HepG2 (cell line): ENCODE data around the gene HCK. TPM values are rescaled to one million over a fixed set of nuclear protein-coding genes. Genes with fewer than 3 reads are reported as not detected.
A peak's percentile ranks its signal among the peaks of the same experiment; 100 is the strongest.

Experiments
- ATAC-seq: fragments of 200-7000 bp; cut with Tn5 transposase; 3 replicates; pipeline ENCODE4 v1.9.1; 2020; ENCODE audit warnings: mild to moderate bottlenecking, moderate library complexity
- BruUV-seq: library from RNA; stranded (reverse); fragments of 400-500 nt; replicated peaks from 2 replicates; lab custom pipeline; 2021; lab: Mats Ljungman, UMichigan
- CTCF ChIA-PET: fragments of 300-600 bp; formaldehyde crosslinking; extraction: SDS; loops from one replicate; lab custom pipeline; 2021; ENCODE audit warnings: low total read pairs, inconsistent platforms, low intra/inter-chr PET ratio; lab: Yijun Ruan, JAX
- POLR2A ChIA-PET: fragments of 350-600 bp; sonication (Branson Sonifier 250); formaldehyde crosslinking; loops from one replicate; lab custom pipeline; 2020; ENCODE audit warnings: antibody characterized with exemption, inconsistent platforms; lab: Yijun Ruan, JAX
- DNase-seq: peaks from one replicate; pipeline ENCODE4 v3.0.0-alpha.2; 2015; ENCODE audit warnings: low spot score
- FAIRE-seq: peaks from 3 replicates; lab custom pipeline; 2011; peaks lifted over from hg19 to GRCh38; lab: Jason Lieb, UNC
- H2AFZ ChIP-seq: one replicate; pipeline ENCODE4 v1.6.1; 2011; ENCODE audit warnings: low read length, inconsistent platforms
- H3K27ac ChIP-seq: fragments of 300-600 bp; 3 replicates; pipeline ENCODE4 v1.8.0; 2011; ENCODE audit warnings: mixed run types, mild to moderate bottlenecking, mixed read lengths, low read length, inconsistent platforms; ENCODE audit not compliant: insufficient read depth; ENCODE audit errors: extremely low read length
- H3K27me3 ChIP-seq, 2 experiments: fragments of 200-600 bp in 1 of 2; 2 replicates in 1 of 2; 3 replicates in 1 of 2; pipeline versions ENCODE4 v1.6.0 to v1.8.0; 2011; ENCODE audit warnings: low read length in 2 of 2, mild to moderate bottlenecking in 2 of 2, moderate library complexity in 2 of 2, inconsistent platforms in 1 of 2; ENCODE audit not compliant: insufficient read depth in 2 of 2, control insufficient read depth in 1 of 2
- H3K36me3 ChIP-seq, 2 experiments: fragments of 200-600 bp in 1 of 2; replicated peaks in 1 of 2; 2 replicates in 1 of 2; 3 replicates in 1 of 2; pipeline versions ENCODE4 v1.5.1 to v1.8.0; 2011; ENCODE audit warnings: low read length in 2 of 2, inconsistent platforms in 1 of 2; ENCODE audit not compliant: insufficient read depth in 2 of 2, control insufficient read depth in 1 of 2
- H3K4me1 ChIP-seq: 2 replicates; pipeline ENCODE4 v1.5.1; 2012; ENCODE audit warnings: low read length, inconsistent platforms; ENCODE audit not compliant: insufficient read depth
- H3K4me2 ChIP-seq: 2 replicates; pipeline ENCODE4 v1.6.0; 2011; ENCODE audit warnings: low read depth, low read length, inconsistent platforms
- H3K4me3 ChIP-seq, 3 experiments: fragments of 200-600 bp in 1 of 3; sonication (generic), shearing (Covaris generic) in 1 of 3; replicated peaks in 1 of 3; 2 replicates each; pipeline ENCODE4 v1.5.1; 2011 to 2016; ENCODE audit warnings: low read length in 3 of 3, inconsistent platforms in 2 of 3, low read depth in 2 of 3, mild to moderate bottlenecking in 2 of 3, control low read depth in 1 of 3, mixed read lengths in 1 of 3; ENCODE audit not compliant: insufficient read depth in 1 of 3
- H3K79me2 ChIP-seq: one replicate; pipeline ENCODE4 v1.6.1; 2011; ENCODE audit warnings: low read length, inconsistent platforms; ENCODE audit not compliant: insufficient read depth
- H3K9ac ChIP-seq: 2 replicates; pipeline ENCODE4 v1.6.0; 2011; ENCODE audit warnings: mild to moderate bottlenecking, low read depth, low read length, inconsistent platforms; ENCODE audit not compliant: insufficient read depth
- H3K9me3 ChIP-seq: 2 replicates; pipeline ENCODE4 v1.5.1; 2012; ENCODE audit warnings: mild to moderate bottlenecking, low read length
- H4K20me1 ChIP-seq: 2 replicates; pipeline ENCODE4 v1.6.0; 2011; ENCODE audit warnings: inconsistent platforms, mild to moderate bottlenecking, low read length, moderate library complexity; ENCODE audit not compliant: insufficient read depth
- ATM ChIP-seq: fragments of 450-650 bp; IDR thresholded peaks from 2 replicates; pipeline ENCODE4 v1.7.1; 2017; ENCODE audit warnings: mild to moderate bottlenecking, borderline replicate concordance
- FOSL2 ChIP-seq: sonication (generic); formaldehyde crosslinking; IDR thresholded peaks from 2 replicates; pipeline ENCODE4 v1.4.0; 2020; ENCODE audit warnings: missing genetic modification reagents
- GPN1 ChIP-seq: sonication (generic); formaldehyde crosslinking; IDR thresholded peaks from 2 replicates; pipeline ENCODE4 v1.5.1; 2020; ENCODE audit warnings: missing genetic modification reagents, borderline replicate concordance
- HNRNPK ChIP-seq: fragments of 200-400 bp; formaldehyde crosslinking; IDR thresholded peaks from 2 replicates; pipeline ENCODE4 v1.6.1; 2018; ENCODE audit warnings: low read length, low read depth, moderate library complexity, mild to moderate bottlenecking; ENCODE audit not compliant: poor library complexity, severe bottlenecking
- IKZF5 ChIP-seq: IDR thresholded peaks from 2 replicates; pipeline ENCODE4 v1.6.1; 2018; ENCODE audit warnings: missing genetic modification reagents, mild to moderate bottlenecking, missing compliant biosample characterization
- NAIF1 ChIP-seq: sonication (generic); formaldehyde crosslinking; IDR thresholded peaks from 2 replicates; pipeline ENCODE4 v1.5.0; 2020; ENCODE audit warnings: mild to moderate bottlenecking, missing genetic modification reagents, borderline replicate concordance
- PCBP2 ChIP-seq: fragments of 200-400 bp; formaldehyde crosslinking; optimal IDR thresholded peaks from 2 replicates; pipeline ENCODE3; 2018; ENCODE audit warnings: low read length, low read depth; ENCODE audit not compliant: poor library complexity, severe bottlenecking
- PPARG ChIP-seq: conservative IDR thresholded peaks from 2 replicates; pipeline ENCODE4 v1.6.1; 2016; ENCODE audit warnings: missing biosample characterization, missing genetic modification reagents
- SAP130 ChIP-seq: IDR thresholded peaks from 2 replicates; pipeline ENCODE4 v1.6.1; 2016; ENCODE audit warnings: low read depth
- TERF1 ChIP-seq: sonication (generic); formaldehyde crosslinking; IDR thresholded peaks from 2 replicates; pipeline ENCODE4 v1.8.0; 2022; ENCODE audit warnings: mild to moderate bottlenecking, missing genetic modification reagents, moderate library complexity
- ZKSCAN8 ChIP-seq: IDR thresholded peaks from 2 replicates; pipeline ENCODE4 v1.6.1; 2016; ENCODE audit warnings: borderline replicate concordance, missing genetic modification reagents, missing compliant biosample characterization
- ZNF138 ChIP-seq: sonication (generic); formaldehyde crosslinking; IDR thresholded peaks from 2 replicates; pipeline ENCODE4 v1.5.0; 2020; ENCODE audit warnings: mild to moderate bottlenecking, low read depth, missing genetic modification reagents
- ZNF512 ChIP-seq: sonication (generic); formaldehyde crosslinking; IDR thresholded peaks from 2 replicates; pipeline ENCODE4 v1.4.0; 2020; ENCODE audit warnings: mild to moderate bottlenecking, missing genetic modification reagents
- ZNF550 ChIP-seq: sonication (generic); formaldehyde crosslinking; IDR thresholded peaks from 2 replicates; pipeline ENCODE4 v1.4.0; 2020; ENCODE audit warnings: mild to moderate bottlenecking, missing genetic modification reagents, borderline replicate concordance
- ZNF709 ChIP-seq: sonication (generic); formaldehyde crosslinking; IDR thresholded peaks from 2 replicates; pipeline ENCODE4 v1.5.0; 2020; ENCODE audit warnings: mild to moderate bottlenecking, missing genetic modification reagents
- ZNF839 ChIP-seq: sonication (generic); formaldehyde crosslinking; IDR thresholded peaks from 2 replicates; pipeline ENCODE4 v1.4.0; 2020; ENCODE audit warnings: missing genetic modification reagents, mild to moderate bottlenecking, borderline replicate concordance
- WGBS: methylation state at CpG from one replicate; pipeline ENCODE4 v1.1.6; 2017; ENCODE audit warnings: low lambda C conversion rate; 5-methylcytosine and 5-hydroxymethylcytosine counted together
- in situ Hi-C: cut with HindIII; loops from 2 replicates; pipeline ENCODE4 v1.10.0; 2017; ENCODE audit warnings: low pct_unique_long_range_greater_than_20kb; ENCODE audit not compliant: extremely low pct_ligation_motif_present
- intact Hi-C: fragments of 100-400 bp; cut with micrococcal nuclease; formaldehyde crosslinking; loops from one replicate; pipeline ENCODE4 v1.10.0; 2022; ENCODE audit not compliant: unreplicated experiment
- polyA plus RNA-seq, 8 experiments: library from polyadenylated mRNA; depleted of rRNA in 3 of 8; stranded (reverse) in 7 of 8; unstranded in 1 of 8; fragments of >200 nt; fragmentation: Illumina TruSeq in 4 of 8; extraction: Trizol in 4 of 8; gene quantifications; 2 replicates each; pipeline versions ENCODE4 v1.2.1 to v1.2.3, GENCODE V29; 2011 to 2016; ENCODE audit warnings: low read depth in 4 of 8, missing spikeins in 1 of 8, mixed read lengths in 1 of 8; ENCODE audit not compliant: insufficient read depth in 1 of 8
- total RNA-seq, 5 experiments: library from RNA; depleted of rRNA; stranded (reverse); fragments of >200 nt; fragmentation: Illumina TruSeq; extraction: Trizol; gene quantifications; 2 replicates each; pipeline ENCODE4 v1.2.3, GENCODE V29; 2016; ENCODE audit warnings: low read depth in 1 of 5

HCK gene
- total and polyA plus RNA-seq, 2 of the 13 experiments (the other 11 are each of a cell fraction or from before 2014, with no cell fraction given) = 0.04 TPM; not detected in 1

DNA sequence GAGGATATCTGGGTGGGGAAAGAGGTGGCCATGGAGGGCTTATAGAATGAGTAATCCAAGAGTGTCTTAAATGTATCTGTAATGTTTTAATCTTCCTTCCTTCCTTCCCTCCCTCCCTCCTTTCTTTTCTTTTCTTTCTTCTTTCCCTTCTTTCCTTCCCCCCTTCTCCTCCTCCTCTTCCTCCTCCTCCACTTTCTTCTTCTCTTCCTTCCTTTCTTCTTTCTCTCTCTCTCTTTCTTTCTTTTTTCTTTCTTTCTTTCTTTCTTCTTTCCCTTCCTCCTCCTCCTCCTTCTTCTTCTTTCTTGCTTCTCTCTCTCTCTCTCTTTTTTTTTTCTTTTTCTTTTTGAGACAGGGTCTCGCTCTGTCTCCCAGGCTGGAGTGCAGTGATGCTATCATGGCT lies 7.1 kb downstream of the HCK start:
- TF ChIP-seq ZNF512 (CRISPR knock-in tag) (peak; percentile 80; the same call in 1 of the 2 replicates), ATM (0 out of 2 replicates have a peak, but pooled peaks have one; percentile 32), HNRNPK (peak; percentile 26), SAP130 (CRISPR knock-in tag) (no peak)
- Histone ChIP-seq H3K9ac (no peak overlapping the region), H3K36me3 (no peaks in the 10 kb centered on the region), H3K27ac (no peak overlapping the region), H4K20me1 (no peaks in the 10 kb centered on the region; the same call in 1 of the 2 replicates), H3K9me3 (no peaks in the 10 kb centered on the region), H3K4me1 (peaks cover 8% of the 10 kb centered on the region; the same call in 1 of the 2 replicates), H3K27me3 (peaks cover 11 to 70% of the 10 kb centered on the region in 2 experiments; a peak in 4 of 5 replicates), H2AFZ (no peak overlapping the region), H3K4me2 (no peak overlapping the region), H3K79me2 (no peaks in the 10 kb centered on the region), H3K4me3 (no peak overlapping the region)
- FAIRE-seq (no peak), DNase-seq (no peak), ATAC-seq (no peak)
- WGBS = 28% methylated on average over 1 of the region's 1 CpG
- in situ Hi-C loops = no loop called here
- no TSS peak for BruUV-seq
- ChIA-PET CTCF (no interaction called here), POLR2A (no interaction called here)
- intact Hi-C loops = no loop called here

DNA sequence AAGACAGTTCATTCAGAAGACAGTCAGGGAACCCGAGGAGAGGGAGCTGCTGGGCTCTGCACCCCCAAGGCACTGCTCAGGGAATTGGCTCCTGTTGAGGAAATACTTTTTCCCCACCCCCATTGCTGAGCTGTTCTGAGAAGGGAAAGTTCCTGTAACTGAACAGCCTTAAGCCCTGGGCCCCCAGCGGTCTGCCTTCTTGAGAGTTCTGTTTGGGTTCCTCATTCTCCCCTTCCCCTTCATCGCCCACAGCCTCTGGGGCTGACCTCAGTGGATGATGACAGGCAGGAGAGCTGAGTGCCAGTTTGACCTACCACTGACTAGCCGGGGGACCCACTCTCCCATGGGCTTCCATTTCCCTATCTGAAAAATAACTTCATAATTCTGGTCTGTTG lies 10.7 kb downstream of the HCK start:
- in situ Hi-C loops (no loop called here), intact Hi-C loops (no loop called here)
- Histone ChIP-seq H3K9ac (no peak overlapping the region), H3K36me3 (no peaks in the 10 kb centered on the region), H3K4me1 (peaks cover 8% of the 10 kb centered on the region; the same call in 1 of the 2 replicates), H3K27ac (no peak overlapping the region), H3K27me3 (peaks cover 10 to 54% of the 10 kb centered on the region in 2 experiments; a peak in 4 of 5 replicates), H3K4me2 (no peak overlapping the region), H3K4me3 (no peak overlapping the region), H3K9me3 (no peaks in the 10 kb centered on the region), H4K20me1 (no peaks in the 10 kb centered on the region; the same call in 1 of the 2 replicates), H2AFZ (no peak overlapping the region), H3K79me2 (no peaks in the 10 kb centered on the region)
- WGBS = 16% methylated on average over 4 of the region's 4 CpGs
- ChIA-PET POLR2A (no interaction called here), CTCF (no interaction called here)
- no peak for FAIRE-seq
- BruUV-seq = no TSS peak
- DNase-seq = no peak
- no peak for ATAC-seq
- TF ChIP-seq IKZF5 (CRISPR knock-in tag) (no peak), ZNF138 (CRISPR knock-in tag) (no peak), PPARG (CRISPR knock-in tag) (no peak), GPN1 (CRISPR knock-in tag) (no peak), ZNF839 (CRISPR knock-in tag) (no peak), ZNF550 (CRISPR knock-in tag) (no peak), TERF1 (CRISPR knock-in tag) (no peak), ZNF709 (no peak), NAIF1 (CRISPR knock-in tag) (no peak), ZKSCAN8 (CRISPR knock-in tag) (no peak), PCBP2 (no peak), FOSL2 (CRISPR knock-in tag) (no peak)
